ENCODE data around the gene MYRIP.

GRCh38 chr3:39869890-39870289 is 60.5 kb downstream of the MYRIP start:
- TF ChIP-seq USF2 (IDR thresholded peaks at IDR 0.05; ENCODE audit: low read depth, low read length) (no peak), CEBPB (IDR thresholded peaks at IDR 0.05; ENCODE audit: low read depth, low read length) (no peak), CTCF (conservative IDR thresholded peaks at IDR 0.05; ENCODE audit: low read depth, low read length) (no peak), SMC3 (IDR thresholded peaks at IDR 0.05; ENCODE audit: low read depth, low read length) (no peak), NFE2L2 (IDR thresholded peaks at IDR 0.05; ENCODE audit: low read depth, low read length) (no peak), MXI1 (IDR thresholded peaks at IDR 0.05; ENCODE audit: borderline replicate concordance, low read depth, low read length) (no peak), RCOR1 (IDR thresholded peaks at IDR 0.05; ENCODE audit: insufficient replicate concordance, low read length) (no peak), RAD21 (IDR thresholded peaks at IDR 0.05; ENCODE audit: low read length) (no peak), POLR2A (IDR thresholded peaks at IDR 0.05; ENCODE audit: low read depth, low read length) (no peak), RFX5 (IDR thresholded peaks at IDR 0.05; ENCODE audit: low read depth, low read length) (no peak), ELK1 (IDR thresholded peaks at IDR 0.05; ENCODE audit: borderline replicate concordance, low read depth, low read length) (no peak)
